A549 (cell line): ENCODE measurements around the gene PTPRD. TPM values are rescaled to one million over a fixed set of nuclear protein-coding genes. Genes with fewer than 3 reads are reported as not detected.

ENCODE experiments used
- ATAC-seq, 2 experiments: fragments of 200-7000 bp in 1 of 2; fragments of >200 bp in 1 of 2; cut with Nextera tagmentation in 1 of 2; cut with Tn5 transposase in 1 of 2; 3 replicates each; pipeline versions ENCODE4 v1.8.0 to v1.9.1; 2018 to 2020; ENCODE audit warnings: mild to moderate bottlenecking in 1 of 2, moderate library complexity in 1 of 2
- CTCF ChIA-PET: fragments of 300-600 bp; sonication (Branson Sonifier 250); formaldehyde crosslinking; extraction: SDS; loops from one replicate; lab custom pipeline; 2021; ENCODE audit warnings: antibody characterized with exemption, inconsistent platforms; lab: Yijun Ruan, JAX
- POLR2A ChIA-PET: fragments of 350-600 bp; formaldehyde crosslinking; extraction: SDS; loops from one replicate; lab custom pipeline; 2021; ENCODE audit warnings: antibody characterized with exemption, inconsistent platforms; lab: Yijun Ruan, JAX
- DNase-seq, 2 experiments: peaks; one replicate each; pipeline versions ENCODE4 v3.0.0 to v3.0.0-alpha.2; 2011 to 2016; ENCODE audit warnings: low read depth in 1 of 2, low spot score in 1 of 2
- FAIRE-seq: peaks from 2 replicates; lab custom pipeline; 2011; peaks lifted over from hg19 to GRCh38; lab: Jason Lieb, UNC
- H3K27ac ChIP-seq, 2 experiments: fragments of >200 bp; sonication (Bioruptor Twin); formaldehyde crosslinking; 3 replicates each; pipeline ENCODE4 v1.5.1; 2016 to 2017
- H3K4me1 ChIP-seq: fragments of >200 bp; sonication (Bioruptor Twin); formaldehyde crosslinking; 3 replicates; pipeline ENCODE4 v1.6.1; 2016
- H3K4me2 ChIP-seq: fragments of >200 bp; sonication (Bioruptor Twin); formaldehyde crosslinking; 3 replicates; pipeline ENCODE4 v1.6.1; 2016
- H3K4me3 ChIP-seq: fragments of >200 bp; sonication (Bioruptor Twin); formaldehyde crosslinking; 3 replicates; pipeline ENCODE4 v1.5.1; 2016
- H3K9me3 ChIP-seq: fragments of >200 bp; sonication (Bioruptor Twin); formaldehyde crosslinking; 3 replicates; pipeline ENCODE4 v1.6.1; 2016
- ATOH8 ChIP-seq: fragments of 250-450 bp; sonication (Bioruptor Pico); IDR thresholded peaks from 2 replicates; pipeline ENCODE4 v1.5.0; 2020; ENCODE audit warnings: low read depth, mild to moderate bottlenecking, moderate library complexity
- CBX8 ChIP-seq: fragments of 200-600 bp; sonication (generic); IDR thresholded peaks from 2 replicates; pipeline ENCODE4 v1.6.1; 2016
- CEBPB ChIP-seq, 2 experiments: fragments of >200 bp in 1 of 2; sonication (Bioruptor Twin) in 1 of 2; formaldehyde crosslinking in 1 of 2; IDR thresholded peaks; 2 replicates each; pipeline ENCODE4 v1.6.1; 2012 to 2016
- CHD4 ChIP-seq: fragments of 200-600 bp; sonication (generic); IDR thresholded peaks from 2 replicates; pipeline ENCODE4 v1.6.1; 2016; ENCODE audit warnings: antibody characterized with exemption, mild to moderate bottlenecking, borderline replicate concordance
- EHMT2 ChIP-seq: fragments of 200-600 bp; sonication (generic); IDR thresholded peaks from 2 replicates; pipeline ENCODE4 v1.6.1; 2016; ENCODE audit warnings: antibody characterized with exemption, low read depth, mild to moderate bottlenecking, moderate library complexity
- ELK1 ChIP-seq: fragments of 150-350 bp; IDR thresholded peaks from 2 replicates; pipeline ENCODE4 v1.6.1; 2014; ENCODE audit warnings: low read depth, mild to moderate bottlenecking, low read length
- EP300 ChIP-seq, 2 experiments: fragments of >200 bp; sonication (Bioruptor Twin); formaldehyde crosslinking; IDR thresholded peaks; 2 replicates in 1 of 2; 3 replicates in 1 of 2; pipeline ENCODE4 v1.6.1; 2016 to 2017
- FOXS1 ChIP-seq: fragments of 250-450 bp; sonication (Bioruptor Pico); IDR thresholded peaks from 2 replicates; pipeline ENCODE4 v1.5.0; 2020; ENCODE audit warnings: mild to moderate bottlenecking, moderate library complexity
- HDAC2 ChIP-seq: fragments of 200-600 bp; sonication (generic); IDR thresholded peaks from 2 replicates; pipeline ENCODE4 v1.6.1; 2016
- HES2 ChIP-seq: fragments of >200 bp; sonication (Bioruptor Twin); formaldehyde crosslinking; IDR thresholded peaks from 2 replicates; pipeline ENCODE4 v1.6.1; 2016
- HEYL ChIP-seq: fragments of 250-450 bp; sonication (Bioruptor Pico); IDR thresholded peaks from 2 replicates; pipeline ENCODE4 v1.8.0; 2021; ENCODE audit warnings: mild to moderate bottlenecking, moderate library complexity
- HOXB13 ChIP-seq: fragments of 250-450 bp; sonication (Bioruptor Pico); IDR thresholded peaks from 2 replicates; pipeline ENCODE4 v1.5.0; 2020; ENCODE audit warnings: low read depth, mild to moderate bottlenecking, moderate library complexity
- HOXB5 ChIP-seq: fragments of 250-450 bp; sonication (Bioruptor Pico); IDR thresholded peaks from 2 replicates; pipeline ENCODE4 v1.5.0; 2020; ENCODE audit warnings: mild to moderate bottlenecking, moderate library complexity
- JUNB ChIP-seq: fragments of >200 bp; sonication (Bioruptor Twin); formaldehyde crosslinking; IDR thresholded peaks from 2 replicates; pipeline ENCODE4 v1.6.1; 2016
- KDM1A ChIP-seq: fragments of 200-600 bp; sonication (generic); IDR thresholded peaks from 2 replicates; pipeline ENCODE4 v1.6.1; 2016; ENCODE audit warnings: low read depth, mild to moderate bottlenecking
- KDM5A ChIP-seq: fragments of 200-600 bp; sonication (generic); IDR thresholded peaks from 2 replicates; pipeline ENCODE4 v1.6.1; 2016; ENCODE audit warnings: antibody characterized with exemption, mild to moderate bottlenecking
- MAFK ChIP-seq: fragments of 450-650 bp; IDR thresholded peaks from 2 replicates; pipeline ENCODE4 v1.6.1; 2014; ENCODE audit not compliant: partially characterized antibody
- MAX ChIP-seq: IDR thresholded peaks from 2 replicates; pipeline ENCODE4 v1.6.1; 2012
- MAZ ChIP-seq: fragments of 150-350 bp; IDR thresholded peaks from 2 replicates; pipeline ENCODE4 v1.6.1; 2014; ENCODE audit warnings: antibody characterized with exemption, low read depth, low read length, borderline replicate concordance
- NPAS2 ChIP-seq: fragments of 250-450 bp; sonication (Bioruptor Pico); IDR thresholded peaks from 2 replicates; pipeline ENCODE4 v1.8.0; 2022; ENCODE audit warnings: mild to moderate bottlenecking, moderate library complexity, borderline replicate concordance
- RARB ChIP-seq: fragments of 250-450 bp; sonication (Bioruptor Pico); IDR thresholded peaks from 2 replicates; pipeline ENCODE4 v1.8.0; 2021; ENCODE audit warnings: mild to moderate bottlenecking, moderate library complexity
- RCOR1 ChIP-seq: fragments of 150-350 bp; IDR thresholded peaks from 2 replicates; pipeline ENCODE4 v1.6.1; 2014; ENCODE audit warnings: antibody characterized with exemption, low read length, low read depth
- RFX5 ChIP-seq: fragments of 450-650 bp; IDR thresholded peaks from 2 replicates; pipeline ENCODE4 v1.7.1; 2014; ENCODE audit warnings: antibody characterized with exemption, mild to moderate bottlenecking, moderate library complexity
- SREBF2 ChIP-seq: fragments of 450-650 bp; IDR thresholded peaks from 2 replicates; pipeline ENCODE4 v1.6.1; 2014; ENCODE audit warnings: mild to moderate bottlenecking, moderate library complexity
- TFCP2L1 ChIP-seq: fragments of 250-450 bp; sonication (Bioruptor Pico); IDR thresholded peaks from 2 replicates; pipeline ENCODE4 v1.5.0; 2021; ENCODE audit warnings: mild to moderate bottlenecking
- ZC3H11A ChIP-seq: fragments of 450-650 bp; IDR thresholded peaks from 2 replicates; pipeline ENCODE4 v1.6.1; 2014; ENCODE audit warnings: antibody characterized with exemption, mild to moderate bottlenecking
- WGBS: methylation state at CpG from one replicate; pipeline ENCODE4 v1.1.6; 2017; ENCODE audit errors: missing lambda C conversion rate; 5-methylcytosine and 5-hydroxymethylcytosine counted together
- polyA plus RNA-seq, 4 experiments: library from polyadenylated mRNA; depleted of rRNA in 3 of 4; stranded (reverse); fragments of >200 nt; fragmentation: RNase III in 1 of 4; extraction: RNeasy Plus Mini Kit Qiagen cat#74134 plus additional on column Dnase treatment in 1 of 4; gene quantifications; 2 replicates in 3 of 4; 3 replicates in 1 of 4; pipeline ENCODE4 v1.2.3, GENCODE V29; 2011 to 2017
- TF ChIP-seq, protein P1 (sequence below): fragments of >200 bp; sonication (Bioruptor Twin); formaldehyde crosslinking; IDR thresholded peaks from 3 replicates; pipeline ENCODE4 v1.6.1; 2016
- TF ChIP-seq, protein P2 (sequence below): fragments of 450-650 bp; IDR thresholded peaks from 2 replicates; pipeline ENCODE4 v1.6.1; 2014; ENCODE audit warnings: antibody characterized with exemption

PTPRD gene
- polyA plus RNA-seq, 2 of the 4 experiments (the other 2 are of a cell fraction), result 0.39 to 1.3 TPM

DNA sequence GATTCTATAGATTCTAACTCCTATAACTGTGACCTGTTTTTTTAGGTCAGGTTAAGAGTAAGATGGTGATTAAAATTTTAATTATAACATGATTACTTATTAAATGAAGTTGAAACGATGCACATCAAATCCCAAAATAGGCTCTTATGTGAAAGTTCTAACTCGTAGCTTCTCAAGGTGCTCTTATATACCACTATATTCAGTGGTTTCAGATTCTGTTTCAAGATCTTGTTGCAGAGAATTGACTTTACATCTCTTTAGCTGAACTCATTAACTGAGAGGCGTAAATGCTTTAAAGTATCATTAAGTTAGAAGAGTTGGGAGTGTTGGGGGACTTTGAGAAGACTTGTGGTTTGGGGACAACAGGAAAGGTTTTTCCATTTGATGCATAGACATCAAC lies 1399.8 kb downstream of the PTPRD start (continued):
- TF ChIP-seq ELK1 (no peak), RCOR1 (no peak)

GRCh38 chr9:9202276-9202675 lies 1410.5 kb downstream of the PTPRD start:
- TF ChIP-seq JUNB (no peak), HES2 (no peak), HEYL (CRISPR knock-in tag) (no peak), MAX (no peak), NPAS2 (CRISPR knock-in tag) (no peak), FOXS1 (no peak), HOXB13 (no peak), TFCP2L1 (no peak), EP300 (IDR thresholded peaks at IDR 0.05) (no peak), HDAC2 (no peak), SREBF2 (no peak), RARB (CRISPR knock-in tag) (no peak), ZC3H11A (no peak), CHD4 (no peak), RFX5 (no peak), KDM1A (no peak), MAFK (no peak), EHMT2 (no peak)
- TF ChIP-seq, protein P1, sequence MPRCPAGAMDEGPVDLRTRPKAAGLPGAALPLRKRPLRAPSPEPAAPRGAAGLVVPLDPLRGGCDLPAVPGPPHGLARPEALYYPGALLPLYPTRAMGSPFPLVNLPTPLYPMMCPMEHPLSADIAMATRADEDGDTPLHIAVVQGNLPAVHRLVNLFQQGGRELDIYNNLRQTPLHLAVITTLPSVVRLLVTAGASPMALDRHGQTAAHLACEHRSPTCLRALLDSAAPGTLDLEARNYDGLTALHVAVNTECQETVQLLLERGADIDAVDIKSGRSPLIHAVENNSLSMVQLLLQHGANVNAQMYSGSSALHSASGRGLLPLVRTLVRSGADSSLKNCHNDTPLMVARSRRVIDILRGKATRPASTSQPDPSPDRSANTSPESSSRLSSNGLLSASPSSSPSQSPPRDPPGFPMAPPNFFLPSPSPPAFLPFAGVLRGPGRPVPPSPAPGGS, result no peak
- TF ChIP-seq, protein P2, sequence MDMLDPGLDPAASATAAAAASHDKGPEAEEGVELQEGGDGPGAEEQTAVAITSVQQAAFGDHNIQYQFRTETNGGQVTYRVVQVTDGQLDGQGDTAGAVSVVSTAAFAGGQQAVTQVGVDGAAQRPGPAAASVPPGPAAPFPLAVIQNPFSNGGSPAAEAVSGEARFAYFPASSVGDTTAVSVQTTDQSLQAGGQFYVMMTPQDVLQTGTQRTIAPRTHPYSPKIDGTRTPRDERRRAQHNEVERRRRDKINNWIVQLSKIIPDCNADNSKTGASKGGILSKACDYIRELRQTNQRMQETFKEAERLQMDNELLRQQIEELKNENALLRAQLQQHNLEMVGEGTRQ, result no peak
- ATAC-seq (no peak), DNase-seq (no peak), FAIRE-seq (no peak)
- CTCF ChIA-PET, result no interaction called here
- Histone ChIP-seq H3K4me3 (no peak overlapping the region), H3K9me3 (no peaks in the 10 kb centered on the region), H3K4me1 (no peaks in the 10 kb centered on the region), H3K27ac (no peak overlapping the region), H3K4me2 (no peak overlapping the region)
- POLR2A ChIA-PET, result no interaction called here
- WGBS, result 0% methylated on average over 1 of the region's 1 CpG

GRCh38 chr9:9186086-9186485 lies 1426.7 kb downstream of the PTPRD start:
- FAIRE-seq, result no peak
- no peak for DNase-seq
- TF ChIP-seq, protein P1, result no peak
- TF ChIP-seq HOXB5 (CRISPR knock-in tag), result no peak
- no peak for TF ChIP-seq MAFK
- TF ChIP-seq CEBPB (IDR thresholded peaks at IDR 0.05), result no peak
- no peak for TF ChIP-seq RCOR1
- TF ChIP-seq KDM5A, result no peak
- TF ChIP-seq HDAC2, result no peak
- TF ChIP-seq NPAS2 (CRISPR knock-in tag), result no peak
- TF ChIP-seq, protein P2, result no peak
- TF ChIP-seq CBX8, result no peak
- no peak for TF ChIP-seq SREBF2
- no peak for TF ChIP-seq FOXS1
- no peak for TF ChIP-seq JUNB
- no peak for TF ChIP-seq TFCP2L1
- TF ChIP-seq MAZ, result no peak
- TF ChIP-seq ATOH8 (CRISPR knock-in tag), result no peak
- POLR2A ChIA-PET, result no interaction called here
- Histone ChIP-seq H3K4me1 (no peaks in the 10 kb centered on the region), H3K4me2 (no peak overlapping the region), H3K9me3 (no peaks in the 10 kb centered on the region), H3K27ac (no peak overlapping the region), H3K4me3 (no peak overlapping the region)
- ATAC-seq, result no peak
- WGBS, result 8% methylated on average over 1 of the region's 1 CpG
- CTCF ChIA-PET, result no interaction called here
